Cerebellar cortex (tissue), 1 donor: ENCODE data around the gene CEP350.
"Not testable (repeated sequence)": the region's sequence is repeated elsewhere in the genome, so short reads cannot be mapped to it uniquely, and the experiment has no call there.

Experiments
- DNase-seq: peaks from one replicate; pipeline ENCODE4 v3.0.0-alpha.2; 2015; ENCODE audit warnings: low spot score

CEP350 gene

DNA sequence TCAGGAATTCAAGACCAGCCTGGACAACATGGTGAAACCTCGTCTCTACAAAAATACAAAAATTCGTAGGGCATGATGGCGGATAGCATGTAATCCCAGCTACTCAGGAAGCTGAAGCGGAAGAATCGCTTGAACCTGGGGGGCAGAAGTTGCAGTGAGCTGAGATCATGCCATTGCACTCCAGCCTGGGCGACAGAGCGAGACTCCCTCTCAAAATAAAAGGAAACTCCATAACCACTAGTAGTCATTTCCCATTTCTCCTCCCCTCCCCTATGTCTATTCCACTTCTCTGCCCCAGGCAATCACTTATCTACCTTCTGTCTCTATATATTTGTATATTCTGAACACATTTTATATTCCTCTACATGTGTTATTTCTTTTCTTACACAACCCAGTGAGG lies 4.0 kb upstream of the CEP350 start:
- no peak for DNase-seq

DNA sequence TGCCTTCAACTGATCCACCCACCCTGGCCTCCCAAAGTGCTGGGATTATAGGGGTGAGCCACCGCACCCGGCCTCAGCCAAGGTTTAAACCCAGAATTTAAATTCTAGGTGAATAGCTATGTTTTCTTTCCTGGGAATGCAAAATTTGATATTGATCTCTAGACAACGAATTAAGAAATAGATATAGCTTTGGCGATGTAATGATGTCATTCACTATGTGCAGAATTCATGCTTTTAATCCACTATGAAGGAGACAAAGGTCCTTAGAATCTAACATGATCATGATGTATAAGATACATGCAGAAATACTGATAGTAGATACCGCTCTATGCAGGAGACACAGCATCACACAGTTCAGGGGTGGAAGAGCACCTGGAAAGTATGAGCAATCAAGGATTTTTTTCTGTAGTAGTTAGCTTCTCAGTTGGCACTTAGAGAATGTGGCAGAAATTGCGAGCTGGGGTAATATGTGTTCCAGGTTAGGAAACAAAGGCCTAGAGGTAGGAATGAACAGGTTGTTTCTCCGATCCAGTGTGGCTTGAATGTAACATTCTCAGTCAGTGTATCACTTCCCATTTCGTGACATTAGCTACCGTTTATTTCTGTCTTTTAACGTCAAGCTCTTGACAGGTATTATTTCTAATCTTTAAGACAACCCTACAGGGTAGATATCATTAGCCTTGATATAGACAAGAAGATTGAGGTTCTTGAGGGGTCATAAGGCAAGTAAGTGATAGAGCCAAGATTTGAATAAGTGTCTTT lies 3.0 kb upstream of the CEP350 start:
- DNase-seq = no peak

DNA sequence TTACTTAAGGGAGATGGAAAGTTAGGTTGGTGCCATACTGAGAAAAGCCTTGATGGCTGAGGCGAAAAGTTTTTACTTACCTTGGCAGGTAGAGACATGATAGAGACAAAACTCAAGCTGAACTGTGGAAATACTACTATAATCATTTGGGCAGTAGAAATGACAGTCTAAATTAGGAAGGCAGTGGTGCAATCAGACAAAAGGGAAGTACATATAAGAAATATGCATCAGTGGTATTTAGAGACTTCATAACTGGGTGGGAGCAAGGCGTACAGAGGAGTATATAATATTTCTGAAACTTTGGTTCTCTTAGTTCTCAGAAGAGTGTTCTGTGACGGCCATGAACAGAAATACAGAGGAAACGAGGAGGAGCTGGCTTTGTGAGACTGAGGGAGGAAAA lies 2.4 kb upstream of the CEP350 start:
- no peak for DNase-seq

DNA sequence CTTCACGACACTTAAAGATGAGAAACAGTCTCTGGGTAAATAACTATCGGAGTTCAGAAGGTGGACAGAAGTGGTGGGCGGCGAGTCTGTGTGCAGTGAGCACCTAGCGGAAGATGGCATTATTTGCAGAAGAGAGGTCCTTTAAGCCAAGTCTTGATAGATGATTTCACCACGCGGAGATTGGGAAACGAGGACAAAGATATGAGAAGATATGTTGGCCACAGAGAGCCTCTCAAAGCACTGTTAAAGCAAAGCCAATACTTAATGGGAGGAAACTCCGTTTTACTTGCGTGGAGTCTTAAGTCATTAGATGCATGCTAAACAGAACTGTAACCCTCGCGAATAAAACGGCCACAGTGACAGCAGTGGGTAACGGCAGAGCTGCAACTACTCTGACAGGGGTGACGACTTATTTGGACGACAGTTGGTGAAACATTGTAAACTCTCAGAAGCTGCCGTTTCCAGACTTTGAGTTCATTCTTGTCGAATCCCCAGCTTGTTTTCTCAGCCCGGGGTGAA lies 577 bp upstream of the CEP350 start:
- DNase-seq = no peak

DNA sequence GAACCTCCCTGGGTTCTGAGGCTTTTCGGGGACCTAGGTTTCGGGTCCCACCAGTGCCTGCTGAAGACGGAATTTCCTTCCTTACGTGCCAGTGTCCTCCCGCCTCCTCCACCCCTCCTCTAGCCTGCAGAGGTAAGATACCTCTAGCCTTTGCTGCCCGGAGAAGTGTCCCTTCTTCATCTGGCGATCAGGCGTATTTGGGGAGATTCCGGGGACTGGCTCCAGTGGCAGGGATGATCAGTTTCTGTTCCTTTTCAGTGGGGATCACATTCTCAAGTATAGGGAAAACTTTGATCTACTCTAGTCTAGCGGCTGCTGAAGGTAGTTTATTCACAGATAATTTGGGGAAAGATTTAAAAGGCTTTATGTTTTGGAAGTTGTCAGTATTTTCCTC lies 674 bp downstream of the CEP350 start:
- DNase-seq = peak; percentile 39

DNA sequence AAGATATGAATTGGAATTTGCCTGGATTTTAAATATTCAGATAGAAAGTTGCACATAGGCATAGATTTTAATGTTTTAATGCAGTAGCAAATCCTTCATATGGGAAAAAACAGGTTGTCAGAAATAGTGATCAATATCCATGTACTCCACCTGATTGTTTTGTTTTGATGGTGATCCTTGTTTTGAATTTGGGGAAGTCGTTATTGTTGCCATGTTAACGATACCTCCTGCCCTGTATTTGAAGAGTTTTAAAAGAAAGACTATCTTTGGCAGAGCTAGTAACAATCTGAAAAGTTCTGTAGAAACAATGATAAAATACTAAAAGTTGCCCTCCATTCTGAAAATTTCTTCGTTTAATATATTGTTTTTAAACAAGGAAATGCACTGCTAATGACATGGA lies 1.1 kb downstream of the CEP350 start:
- DNase-seq = no peak

DNA sequence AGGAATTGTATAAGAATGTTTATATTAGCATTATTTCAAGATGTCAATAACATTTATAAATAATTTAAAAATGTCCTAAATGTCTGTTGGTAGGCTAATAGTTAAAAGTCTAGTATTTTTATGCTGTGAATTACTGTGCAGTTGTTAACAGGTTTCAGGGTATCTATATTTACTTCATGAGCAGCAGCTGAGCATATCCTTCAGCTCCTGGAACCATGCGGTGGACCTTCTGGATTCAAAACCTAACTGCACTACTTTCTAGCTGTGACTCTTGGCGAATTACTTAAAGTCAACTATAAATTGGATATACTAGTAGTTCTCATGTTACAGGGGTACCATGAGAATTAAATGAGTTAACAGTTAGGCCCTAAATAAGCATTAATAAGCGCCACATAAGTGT lies 3.7 kb downstream of the CEP350 start:
- no peak for DNase-seq

DNA sequence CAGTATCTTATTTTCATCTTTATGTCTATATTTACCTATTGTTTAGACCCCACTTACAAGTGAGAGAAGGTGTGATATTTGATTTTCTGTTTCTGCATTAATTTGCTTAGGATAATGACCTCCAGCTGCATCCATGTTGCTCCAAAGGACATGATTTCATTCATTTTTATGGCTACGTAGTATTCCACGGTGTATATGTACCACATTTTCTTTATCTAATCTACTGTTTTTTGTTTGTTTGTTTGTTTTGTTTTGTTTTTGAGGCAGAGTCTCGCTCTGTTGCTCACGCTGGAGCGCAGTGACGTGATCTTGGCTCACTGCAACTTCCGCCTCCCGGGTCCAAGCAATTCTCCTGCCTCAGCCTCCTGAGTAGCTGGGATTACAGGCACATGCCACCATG lies 7.6 kb downstream of the CEP350 start:
- not testable (repeated sequence) for DNase-seq

DNA sequence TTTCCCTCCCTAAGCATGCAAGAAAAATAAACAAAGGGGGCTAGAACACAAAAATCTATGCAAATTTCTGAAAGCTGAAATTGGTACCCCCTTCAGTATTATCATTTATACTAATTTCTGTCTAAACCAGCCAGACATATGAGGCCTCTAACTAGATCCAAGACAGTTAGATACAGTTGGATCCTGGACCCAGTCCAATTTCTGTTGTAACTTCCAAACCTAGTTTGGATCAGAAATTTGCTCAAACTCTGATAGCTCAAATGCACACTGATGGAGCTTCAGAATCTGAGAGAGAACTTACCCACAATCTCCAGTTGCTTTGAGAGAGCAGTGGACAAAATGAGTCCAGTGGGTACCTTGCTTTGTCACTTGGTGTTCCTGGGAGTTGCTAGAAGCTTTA lies 11.9 kb downstream of the CEP350 start:
- DNase-seq = no peak

DNA sequence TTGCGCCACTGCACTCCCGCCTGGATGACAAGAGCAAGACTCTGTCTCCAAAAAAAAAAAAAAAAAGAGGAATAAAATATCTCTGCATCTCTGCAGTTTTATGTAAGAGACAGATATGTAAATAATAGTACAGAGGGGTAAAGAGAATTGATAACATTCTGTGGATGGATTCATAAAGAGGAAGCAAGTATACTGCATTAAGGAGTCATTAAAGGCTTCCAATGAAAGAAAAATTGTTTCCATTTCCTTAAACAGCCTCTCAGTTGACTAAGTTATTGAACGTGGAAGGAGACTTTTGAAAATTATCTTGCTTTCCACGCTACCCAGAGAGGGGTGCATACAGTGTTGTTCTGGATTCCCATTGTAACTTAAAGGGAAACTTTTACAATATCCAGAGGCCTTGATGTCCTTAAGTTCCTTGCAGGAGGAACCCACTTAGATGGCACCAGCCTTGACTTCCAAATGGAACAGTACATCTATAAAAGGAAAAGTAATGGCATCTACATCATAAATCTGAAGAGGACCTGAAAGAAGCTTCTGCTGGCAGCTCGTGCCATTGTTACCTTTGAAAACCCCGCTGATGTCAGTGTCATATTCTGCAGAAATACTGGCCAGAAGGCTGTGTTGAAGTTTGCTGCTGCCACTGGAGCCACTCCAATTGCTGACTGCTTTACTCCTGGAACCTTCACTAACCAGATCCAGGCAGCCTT lies 13.8 kb downstream of the CEP350 start:
- no peak for DNase-seq

DNA sequence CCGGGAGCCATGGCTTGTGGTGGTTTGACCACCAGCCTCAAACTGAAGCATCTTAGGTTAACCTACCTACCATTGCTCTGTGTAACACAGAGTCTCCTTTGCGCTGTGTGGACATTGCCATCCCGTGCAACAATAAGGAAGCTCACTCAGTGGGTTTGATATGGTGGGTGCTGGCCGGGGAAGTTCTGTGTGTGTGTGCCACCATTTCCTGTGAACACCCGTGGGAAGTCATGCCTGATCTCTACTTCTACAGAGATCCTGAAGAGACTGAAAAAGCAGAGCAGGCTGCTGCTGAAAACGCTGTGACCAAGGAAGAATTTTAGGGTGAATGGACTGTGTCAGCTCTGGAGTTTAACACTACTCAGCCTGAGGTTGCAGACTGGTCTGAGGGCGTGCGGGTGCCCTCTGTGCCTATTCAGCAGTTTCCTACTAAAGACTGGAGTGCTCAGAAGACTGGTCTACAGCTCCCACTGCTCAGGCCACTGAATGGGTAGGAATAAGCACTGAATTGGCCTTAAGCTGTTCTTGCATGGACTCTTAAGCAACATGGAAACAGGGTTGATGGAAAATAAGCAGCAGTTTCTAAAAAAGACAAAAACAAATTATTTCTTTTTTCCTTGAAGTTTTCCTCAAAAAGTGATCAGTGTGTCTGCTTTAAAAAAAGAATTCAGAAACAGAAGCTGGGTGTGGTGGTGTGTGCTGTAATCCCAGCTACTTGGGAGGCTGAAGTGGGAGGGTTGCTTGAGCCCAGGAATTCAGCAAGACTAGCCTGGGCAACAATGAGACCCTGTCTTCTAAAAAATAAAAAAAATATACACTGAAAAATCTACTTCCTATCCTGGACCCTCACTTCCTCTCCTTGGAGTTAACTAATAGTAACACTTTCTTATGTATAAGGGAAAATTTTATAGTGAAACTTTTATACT lies 14.6 kb downstream of the CEP350 start:
- no peak for DNase-seq

DNA sequence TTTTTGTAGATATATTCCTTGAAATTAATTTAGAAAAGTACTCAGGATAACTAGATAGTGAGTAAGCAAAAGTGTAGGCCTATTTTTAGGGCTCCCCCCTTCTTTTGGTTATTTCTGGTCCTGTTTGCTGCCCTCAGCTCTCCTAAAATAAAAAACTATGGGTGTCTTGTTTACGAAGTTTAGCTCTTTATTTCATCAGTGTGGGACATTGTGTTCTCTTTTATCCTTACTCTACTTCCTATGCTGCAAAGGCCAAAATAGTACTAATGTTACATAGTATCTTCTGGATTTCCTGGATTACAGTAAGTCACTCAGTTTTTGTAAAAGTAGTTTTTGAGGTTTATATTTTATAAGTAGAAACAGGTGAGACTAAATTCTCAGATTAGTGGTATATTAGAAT lies 15.4 kb downstream of the CEP350 start:
- no peak for DNase-seq

DNA sequence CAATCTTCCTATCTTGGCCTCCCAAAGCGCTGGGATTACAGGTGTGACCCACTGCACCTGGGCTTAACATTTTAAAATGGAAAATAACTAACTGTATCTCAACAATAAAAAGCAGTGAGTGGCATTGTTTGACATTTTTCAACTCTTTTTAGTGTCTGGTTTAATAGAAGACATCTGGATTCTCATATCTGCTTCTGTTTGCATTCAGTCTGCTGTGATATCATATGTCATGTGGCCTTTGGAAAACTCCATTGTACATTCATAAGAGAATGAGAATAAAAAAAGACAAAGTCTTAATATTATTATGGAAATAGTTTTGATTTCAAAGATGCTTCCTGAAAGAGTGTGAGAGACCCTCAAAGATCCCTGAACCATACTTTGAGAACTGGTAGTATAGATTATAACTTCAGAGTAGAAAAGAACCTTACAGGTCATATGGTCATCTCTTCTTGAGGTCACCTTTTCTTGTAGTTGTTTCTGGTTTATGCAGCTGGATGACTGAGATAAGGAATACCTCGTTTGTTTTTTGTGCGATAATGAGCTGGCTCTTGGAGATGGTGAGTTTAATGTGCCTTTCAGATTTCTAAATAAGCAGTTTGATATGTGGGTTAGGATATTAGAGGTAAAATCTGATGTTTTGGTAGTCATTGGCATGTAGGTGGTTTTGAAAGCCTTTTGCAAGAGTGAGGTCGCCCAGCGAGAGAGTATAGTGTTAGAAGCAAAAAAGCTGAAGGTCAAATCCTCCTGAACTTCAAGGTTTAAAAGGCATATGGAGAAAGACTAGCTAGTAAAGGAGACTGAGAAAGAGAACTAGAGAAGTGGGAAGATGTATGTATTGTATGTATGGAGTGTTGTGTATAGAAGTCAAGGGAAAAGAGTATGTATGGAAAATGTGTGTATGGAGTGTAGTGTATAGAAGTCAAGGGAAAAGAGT lies 17.2 kb downstream of the CEP350 start:
- DNase-seq = no peak

DNA sequence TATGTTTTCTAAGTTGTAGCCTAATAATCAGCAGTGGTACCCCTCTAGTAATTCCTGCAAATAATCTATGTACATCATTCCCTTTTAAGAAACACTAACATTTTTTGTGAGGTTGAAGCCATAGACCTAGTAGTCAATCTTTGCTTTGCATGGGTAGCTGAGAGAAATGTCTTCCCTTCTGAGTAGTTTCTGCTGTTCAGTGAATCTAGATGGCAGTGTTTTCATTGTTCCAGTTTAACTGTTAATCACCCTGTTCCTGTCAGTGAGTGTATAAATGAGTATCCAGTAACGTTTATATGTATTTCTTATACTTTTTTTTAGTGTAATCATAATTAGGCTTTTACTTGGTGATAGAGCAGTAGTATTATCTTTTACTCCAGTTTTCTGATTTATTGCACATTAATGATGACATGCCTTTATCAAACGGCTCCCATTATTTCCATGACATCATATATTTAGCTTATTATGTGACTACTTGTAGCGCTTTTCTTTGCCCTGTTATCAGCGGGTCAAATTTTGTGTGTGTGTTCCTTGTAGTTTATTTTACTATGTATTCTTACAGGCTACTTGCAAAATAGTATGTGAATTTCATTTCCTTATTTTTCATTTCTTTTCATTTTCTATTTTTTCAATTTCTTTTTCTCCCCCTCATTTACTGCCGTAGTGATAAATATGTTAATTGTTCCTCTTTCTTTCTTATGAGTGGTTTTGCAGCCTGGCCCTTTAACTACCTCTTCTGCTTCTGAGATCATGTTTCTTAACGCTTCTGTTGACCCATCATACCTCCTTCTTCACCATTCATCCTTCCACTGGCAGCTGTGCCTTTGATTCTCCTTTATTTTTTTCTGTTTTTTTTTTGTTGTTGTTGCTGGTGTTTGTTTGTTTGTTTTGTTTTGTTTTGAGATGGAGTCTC lies 18.8 kb downstream of the CEP350 start:
- DNase-seq = no peak

DNA sequence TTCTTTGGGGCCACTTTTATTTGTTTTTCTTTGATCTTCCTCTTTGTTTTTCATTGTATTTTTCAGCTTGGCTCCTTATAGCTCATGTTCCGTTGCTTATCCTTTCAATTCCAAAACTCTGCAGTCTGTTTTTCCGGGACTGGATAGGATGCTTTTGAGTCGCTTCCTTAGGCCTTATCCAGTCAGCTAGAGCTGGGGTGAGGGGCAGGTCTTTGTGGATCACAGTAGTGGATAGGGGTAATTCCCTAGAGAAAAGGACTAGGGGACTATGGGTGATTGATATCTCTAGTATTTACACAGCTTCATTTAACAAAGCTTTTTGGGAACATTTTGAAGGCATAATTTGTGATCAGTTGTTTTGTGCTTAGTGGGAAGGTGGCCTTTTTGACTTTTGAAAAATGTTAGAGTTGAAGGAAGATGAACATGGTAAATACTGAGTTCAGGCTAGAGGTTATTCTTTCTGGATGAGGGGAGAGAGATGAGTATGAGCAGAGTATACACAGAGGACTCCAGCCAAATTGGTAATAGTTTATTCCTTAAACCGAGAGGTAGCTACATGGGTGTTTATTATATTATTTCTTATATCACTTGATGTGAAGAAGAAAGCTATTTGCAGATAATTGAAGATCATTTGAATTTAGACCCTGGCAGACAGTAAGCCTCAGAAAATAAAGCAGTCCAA lies 22.5 kb downstream of the CEP350 start:
- no peak for DNase-seq

DNA sequence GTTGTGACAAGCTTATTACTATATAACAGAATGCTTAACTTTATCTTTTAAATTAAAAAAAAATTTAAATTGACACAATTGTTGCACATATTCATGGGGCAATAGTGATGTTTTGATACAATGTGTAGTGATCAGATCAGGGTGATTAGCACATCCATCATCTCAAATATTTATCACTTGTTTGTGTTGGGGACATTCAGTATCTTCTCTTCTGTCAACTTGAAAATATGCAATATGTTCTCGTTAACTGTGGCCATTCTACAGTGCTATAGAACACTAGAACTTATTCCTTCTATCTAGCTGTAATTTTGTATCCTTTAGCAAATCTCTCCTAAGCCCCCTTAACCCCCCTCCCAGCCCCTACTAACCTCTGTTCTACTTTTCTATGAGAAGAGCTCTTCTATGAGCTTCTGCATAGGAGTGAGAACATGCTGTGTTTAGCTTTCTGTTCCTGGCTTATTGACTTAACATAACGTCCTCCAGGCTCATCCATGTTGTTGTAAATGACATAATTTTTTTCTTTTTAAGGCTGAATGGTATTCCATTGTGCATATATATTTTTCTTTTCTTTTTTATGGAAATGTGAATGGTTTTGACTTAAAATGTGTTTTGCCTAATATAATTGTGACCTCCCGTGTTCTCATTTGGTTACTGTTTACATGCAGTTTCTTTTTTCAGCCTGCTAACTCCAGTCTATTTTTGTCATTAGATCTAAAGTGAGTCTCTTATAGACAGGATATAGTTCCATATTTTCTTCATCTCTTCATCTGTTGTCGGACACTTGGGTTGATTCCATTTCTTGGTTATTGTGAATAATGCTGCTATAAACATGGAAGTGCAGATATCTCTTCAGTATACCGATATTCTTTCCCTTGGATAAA lies 23.8 kb downstream of the CEP350 start:
- DNase-seq = no peak

DNA sequence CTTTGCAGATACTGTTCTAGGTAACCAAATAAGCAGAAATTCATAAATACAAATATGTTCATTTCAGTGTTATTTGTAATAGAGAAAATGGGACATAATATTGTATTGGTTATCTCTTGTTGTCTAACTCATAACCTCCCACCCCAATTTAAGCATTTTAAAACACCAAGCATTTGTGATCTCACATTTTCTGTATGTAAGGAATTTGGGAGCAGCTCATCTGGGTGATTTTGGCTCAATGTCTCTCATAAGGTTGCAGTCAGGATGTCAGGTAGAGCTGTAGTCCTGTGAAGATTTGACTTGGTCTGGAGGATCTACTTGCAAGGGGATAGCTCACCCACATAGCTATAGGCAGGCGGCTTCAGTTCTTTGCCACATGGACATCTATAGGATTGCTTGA lies 29.5 kb downstream of the CEP350 start:
- no peak for DNase-seq

DNA sequence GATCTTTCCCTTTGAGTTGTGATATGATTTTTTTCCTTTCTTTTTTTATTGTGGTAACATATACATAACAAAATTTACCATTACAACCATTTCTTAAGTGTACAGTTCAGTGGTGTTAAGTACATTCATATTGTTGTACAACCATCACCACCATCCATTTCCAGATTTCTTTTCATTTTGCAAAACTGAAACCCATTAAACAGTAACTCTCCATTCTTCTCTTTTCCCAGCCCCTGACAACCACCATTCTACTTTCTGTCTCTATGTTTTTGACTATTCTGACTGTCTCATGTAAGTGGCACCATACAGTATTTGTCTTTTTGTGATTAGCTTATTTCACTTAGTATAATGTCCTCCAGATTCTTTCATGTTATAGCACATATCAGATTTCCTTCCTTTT lies 30.3 kb downstream of the CEP350 start:
- no peak for DNase-seq

DNA sequence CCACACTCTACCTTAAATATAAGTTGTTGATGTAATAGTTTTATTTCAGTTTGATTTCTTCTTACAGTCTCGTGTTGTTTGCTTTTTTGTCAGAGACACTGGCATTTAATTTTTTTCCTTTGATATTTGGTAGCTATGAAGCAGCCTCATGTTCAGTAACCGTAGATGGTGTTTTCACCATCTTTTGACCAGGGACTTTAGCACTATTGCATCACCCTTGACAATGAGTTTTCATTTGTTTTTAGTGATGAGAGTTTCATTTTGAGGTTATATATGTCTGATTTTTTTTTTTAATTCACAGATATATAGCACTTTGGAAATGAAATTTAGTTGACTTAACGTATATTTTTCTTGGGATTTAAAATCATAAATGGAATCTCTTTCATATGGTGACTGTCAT lies 36.2 kb downstream of the CEP350 start:
- no peak for DNase-seq
